K562 (cell line): ENCODE results near the gene LINGO4. TPM values are rescaled to one million over a fixed set of nuclear protein-coding genes. Genes with fewer than 3 reads are reported as not detected.

Experiments used
- ATAC-seq: fragments of 200-7000 bp; cut with Tn5 transposase; 3 replicates; pipeline ENCODE4 v1.9.1; 2020; ENCODE audit warnings: moderate library complexity
- BruUV-seq: library from RNA; stranded (reverse); fragments of 400-500 nt; replicated peaks from 2 replicates; lab custom pipeline; 2021; lab: Mats Ljungman, UMichigan
- CTCF ChIA-PET: fragments of 300-600 bp; formaldehyde crosslinking; extraction: SDS; loops from one replicate; lab custom pipeline; 2021; ENCODE audit warnings: low intra/inter-chr PET ratio; lab: Yijun Ruan, JAX
- POLR2A ChIA-PET: fragments of 300-600, 350-650 bp; sonication (Branson Sonifier 250); formaldehyde crosslinking; extraction: SDS; loops from one replicate; lab custom pipeline; 2021; ENCODE audit warnings: antibody characterized with exemption, inconsistent platforms; lab: Yijun Ruan, JAX
- DNase-seq, 4 experiments: peaks; one replicate each; pipeline versions ENCODE4 v3.0.0 to v3.0.0-alpha.2; 2011 to 2018; ENCODE audit warnings: low spot score in 3 of 4, mixed read lengths in 3 of 4; ENCODE audit errors: extremely low read depth in 1 of 4
- FAIRE-seq: peaks from 2 replicates; lab custom pipeline; 2011; peaks lifted over from hg19 to GRCh38; lab: Jason Lieb, UNC
- H2AFZ ChIP-seq: 2 replicates; pipeline ENCODE4 v1.6.0; 2011; ENCODE audit warnings: low read depth, low read length, control low read depth, inconsistent platforms
- H3K27ac ChIP-seq: fragments of 200-600 bp; 3 replicates; pipeline ENCODE4 v1.8.0; 2011; ENCODE audit warnings: low read depth, mild to moderate bottlenecking, control low read depth, inconsistent platforms, low read length, moderate library complexity, mixed read lengths; ENCODE audit errors: extremely low read depth
- H3K27me3 ChIP-seq, 2 experiments: fragments of 300-600 bp in 1 of 2; 2 replicates in 1 of 2; 3 replicates in 1 of 2; pipeline versions ENCODE4 v1.6.0 to v1.8.0; 2011; ENCODE audit warnings: inconsistent platforms in 2 of 2, low read length in 2 of 2, mild to moderate bottlenecking in 1 of 2, mixed read lengths in 1 of 2, moderate library complexity in 1 of 2; ENCODE audit not compliant: control insufficient read depth in 2 of 2, insufficient read depth in 2 of 2
- H3K36me3 ChIP-seq: fragments of 300-600 bp; 3 replicates; pipeline ENCODE4 v1.8.0; 2011; ENCODE audit warnings: mild to moderate bottlenecking, low read length, inconsistent platforms; ENCODE audit not compliant: control insufficient read depth, insufficient read depth
- H3K4me1 ChIP-seq, 2 experiments: fragments of 200-600 bp in 1 of 2; replicated peaks in 1 of 2; 2 replicates in 1 of 2; 3 replicates in 1 of 2; pipeline versions ENCODE4 v1.5.1 to v1.8.0; 2011; ENCODE audit warnings: inconsistent platforms in 2 of 2, low read length in 2 of 2, mild to moderate bottlenecking in 1 of 2, mixed read lengths in 1 of 2, moderate library complexity in 1 of 2; ENCODE audit not compliant: control insufficient read depth in 2 of 2, insufficient read depth in 2 of 2
- H3K4me2 ChIP-seq: 2 replicates; pipeline ENCODE4 v1.6.1; 2011; ENCODE audit warnings: low read length, control low read depth, inconsistent platforms, mixed read lengths; ENCODE audit not compliant: insufficient read depth
- H3K4me3 ChIP-seq: fragments of 200-600 bp; sonication (generic), shearing (Covaris generic); 2 replicates; pipeline ENCODE4 v1.5.1; 2016; ENCODE audit warnings: control low read depth, inconsistent platforms
- H3K79me2 ChIP-seq: fragments of 200-600 bp; 3 replicates; pipeline ENCODE4 v1.8.0; 2011; ENCODE audit warnings: low read length, inconsistent platforms; ENCODE audit not compliant: control insufficient read depth, insufficient read depth
- H3K9ac ChIP-seq, 2 experiments: 2 replicates each; pipeline versions ENCODE4 v1.6.0 to v1.6.1; 2011; ENCODE audit warnings: low read depth in 2 of 2, low read length in 2 of 2, control low read depth in 1 of 2, inconsistent platforms in 1 of 2, mild to moderate bottlenecking in 1 of 2, mixed read lengths in 1 of 2; ENCODE audit not compliant: insufficient read depth in 1 of 2
- H3K9me1 ChIP-seq: one replicate; pipeline ENCODE4 v1.6.0; 2011; ENCODE audit warnings: inconsistent platforms, mild to moderate bottlenecking, low read length, moderate library complexity; ENCODE audit not compliant: control insufficient read depth, insufficient read depth
- H3K9me3 ChIP-seq: replicated peaks from 2 replicates; pipeline ENCODE4 v1.5.1; 2011; ENCODE audit warnings: low read depth, low read length, inconsistent platforms; ENCODE audit not compliant: control insufficient read depth, insufficient read depth
- H4K20me1 ChIP-seq: replicated peaks from 2 replicates; pipeline ENCODE4 v1.6.1; 2011; ENCODE audit warnings: low read length, inconsistent platforms, mixed read lengths; ENCODE audit not compliant: control insufficient read depth, insufficient read depth
- CBFA2T3 ChIP-seq: fragments of 450-650 bp; IDR thresholded peaks from 2 replicates; pipeline ENCODE4 v1.6.1; 2017
- CBFB ChIP-seq: sonication (generic); formaldehyde crosslinking; IDR thresholded peaks from 2 replicates; pipeline ENCODE4 v1.4.0; 2020; ENCODE audit warnings: mild to moderate bottlenecking, missing genetic modification reagents
- EZH2 ChIP-seq: IDR thresholded peaks from 2 replicates; pipeline ENCODE4 v1.6.1; 2012; ENCODE audit warnings: low read depth, mild to moderate bottlenecking, inconsistent platforms, low read length, borderline replicate concordance
- HNRNPH1 ChIP-seq: fragments of 200-400 bp; formaldehyde crosslinking; optimal IDR thresholded peaks from 2 replicates; pipeline ENCODE3; 2017; ENCODE audit warnings: low read depth, mild to moderate bottlenecking, low read length, moderate library complexity
- NCOA6 ChIP-seq: fragments of 450-650 bp; IDR thresholded peaks from 2 replicates; pipeline ENCODE4 v1.6.1; 2017; ENCODE audit warnings: mild to moderate bottlenecking
- NRF1 ChIP-seq, 2 experiments: fragments of 450-650 bp; IDR thresholded peaks in 1 of 2; conservative IDR thresholded peaks in 1 of 2; 2 replicates each; pipeline ENCODE4 v1.6.1; 2014; ENCODE audit warnings: mild to moderate bottlenecking in 2 of 2
- RBM15 ChIP-seq: fragments of 200-400 bp; formaldehyde crosslinking; IDR thresholded peaks from 2 replicates; pipeline ENCODE4 v1.6.1; 2018; ENCODE audit warnings: mild to moderate bottlenecking, low read length, moderate library complexity; ENCODE audit not compliant: insufficient read depth
- ZNF24 ChIP-seq: fragments of 450-650 bp; IDR thresholded peaks from 2 replicates; pipeline ENCODE4 v1.6.1; 2016
- ZNF354B ChIP-seq: fragments of 250-450 bp; sonication (Bioruptor Pico); IDR thresholded peaks from 2 replicates; pipeline ENCODE4 v1.4.0; 2020
- WGBS: fragments of 100-300 bp; shearing (Covaris generic); methylation state at CpG from one replicate; pipeline ENCODE4 v1.1.6; 2016; ENCODE audit warnings: low coverage, mixed read lengths; ENCODE audit not compliant: insufficient coverage; ENCODE audit errors: missing lambda C conversion rate; 5-methylcytosine and 5-hydroxymethylcytosine counted together
- in situ Hi-C: fragments of 300-500 bp; cut with MboI; formaldehyde crosslinking; loops from 4 replicates; pipeline ENCODE4 v1.15.0; 2018; ENCODE audit warnings: inconsistent platforms, mixed read lengths
- intact Hi-C: fragments of 100-400 bp; cut with micrococcal nuclease; formaldehyde crosslinking; loops from 2 replicates; pipeline ENCODE4 v1.14.2; 2022
- polyA plus RNA-seq, 8 experiments: library from polyadenylated mRNA; depleted of rRNA in 4 of 8; stranded (reverse) in 5 of 8; unstranded in 3 of 8; fragments of >200 nt; fragmentation: Nextera tagmentation in 2 of 8; fragmentation: Illumina TruSeq in 1 of 8; extraction: Ambion mirVana in 2 of 8; extraction: Trizol in 1 of 8; gene quantifications; 2 replicates each; pipeline versions ENCODE4 v1.2.1 to v1.2.3, GENCODE V29; 2011 to 2014; ENCODE audit warnings: inconsistent platforms in 1 of 8, missing spikeins in 1 of 8
- total RNA-seq, 7 experiments: library from RNA; depleted of rRNA in 6 of 7; stranded (reverse); fragments of >200 nt in 6 of 7; fragmentation: Illumina TruSeq in 2 of 7; extraction: Trizol in 2 of 7; gene quantifications; 2 replicates each; pipeline versions ENCODE4 v1.2.1 to v1.2.3, GENCODE V29; 2011 to 2021; ENCODE audit warnings: low replicate concordance in 1 of 7

Gene LINGO4
- total and polyA plus RNA-seq, 9 of the 15 experiments (the other 6 are each of a cell fraction or from before 2014, with no cell fraction given) = not detected

- intact Hi-C loops = no loop called here
- Histone ChIP-seq H3K4me3 (no peak overlapping the region), H3K4me2 (no peak overlapping the region), H3K79me2 (no peaks in the 10 kb centered on the region), H3K36me3 (no peaks in the 10 kb centered on the region), H3K27ac (no peak overlapping the region), H3K27me3 (peaks cover 64 to 80% of the 10 kb centered on the region in 2 experiments), H3K9ac (no peak overlapping the region), H2AFZ (no peak overlapping the region), H3K4me1 (no peaks in the 10 kb centered on the region), H3K9me1 (no peaks in the 10 kb centered on the region), H3K9me3 (no peaks in the 10 kb centered on the region), H4K20me1 (0 out of 2 replicates have a peak, but pooled peaks cover 10% of the 10 kb centered on the region)
- DNase-seq (no peak), FAIRE-seq (no peak), ATAC-seq (no peak)
- ChIA-PET POLR2A (no interaction called here), CTCF (no interaction called here)
- in situ Hi-C loops = no loop called here
- no peak for TF ChIP-seq CBFB
- TF ChIP-seq NRF1 (conservative IDR thresholded peaks at IDR 0.05 in 1 of 2, IDR thresholded peaks at IDR 0.05 in 1 of 2) = peak in 1 of 2 experiments; percentile 34; a peak in 1 of 4 replicates
- 11% methylated on average over 26 of the region's 26 CpGs for WGBS
- no TSS peak for BruUV-seq
Observed at GRCh38 chr1:151816548-151817352, 11.5 kb upstream of the LINGO4 start.

- H3K4me1 ChIP-seq = no peaks in the 10 kb centered on the region
Observed at GRCh38 chr1:151815716-151816327, 10.6 kb upstream of the LINGO4 start.

More at GRCh38 chr1:151815716-151816327, 10.6 kb upstream of the LINGO4 start:
- ATAC-seq (no peak), DNase-seq (no peak), FAIRE-seq (no peak)
- Histone ChIP-seq H3K9ac (no peak overlapping the region), H3K4me2 (no peak overlapping the region), H3K27ac (no peak overlapping the region), H3K9me1 (no peaks in the 10 kb centered on the region), H3K9me3 (no peaks in the 10 kb centered on the region), H3K27me3 (peaks cover 71 to 85% of the 10 kb centered on the region in 2 experiments), H3K79me2 (no peaks in the 10 kb centered on the region), H3K4me3 (no peak overlapping the region), H3K36me3 (no peaks in the 10 kb centered on the region), H4K20me1 (peaks cover 10% of the 10 kb centered on the region; the same call in 1 of the 2 replicates), H2AFZ (no peak overlapping the region)
- 2% methylated on average over 11 of the region's 12 CpGs for WGBS
- BruUV-seq = no TSS peak
- in situ Hi-C loops = no loop called here
- CTCF ChIA-PET = no interaction called here
- intact Hi-C loops = no loop called here
- POLR2A ChIA-PET = no interaction called here
- TF ChIP-seq RBM15 (no peak), ZNF354B (CRISPR knock-in tag) (no peak), CBFA2T3 (no peak), ZNF24 (no peak), EZH2 (no peak), HNRNPH1 (no peak), NCOA6 (no peak)
- TF ChIP-seq, all 486 proteins: peak for 0
